ENCODE data around the gene FAM13C. TPM values are rescaled to one million over a fixed set of nuclear protein-coding genes. Genes with fewer than 3 reads are reported as not detected.

FAM13C gene
- total RNA-seq, 1 donor from 2014 or later, result 11.8 TPM

- intact Hi-C loops (cut with DNase I), result no loop called here
- H3K36me3 ChIP-seq, result no peaks in the 10 kb centered on the region
- no peaks in the 10 kb centered on the region for H3K4me1 ChIP-seq
- no peak overlapping the region for H3K27ac ChIP-seq
- no peaks in the 10 kb centered on the region for H3K27me3 ChIP-seq
- DNase-seq (no peak), ATAC-seq (peak; percentile 48)
- H3K4me3 ChIP-seq, result no peak overlapping the region
- TF ChIP-seq, protein P1, sequence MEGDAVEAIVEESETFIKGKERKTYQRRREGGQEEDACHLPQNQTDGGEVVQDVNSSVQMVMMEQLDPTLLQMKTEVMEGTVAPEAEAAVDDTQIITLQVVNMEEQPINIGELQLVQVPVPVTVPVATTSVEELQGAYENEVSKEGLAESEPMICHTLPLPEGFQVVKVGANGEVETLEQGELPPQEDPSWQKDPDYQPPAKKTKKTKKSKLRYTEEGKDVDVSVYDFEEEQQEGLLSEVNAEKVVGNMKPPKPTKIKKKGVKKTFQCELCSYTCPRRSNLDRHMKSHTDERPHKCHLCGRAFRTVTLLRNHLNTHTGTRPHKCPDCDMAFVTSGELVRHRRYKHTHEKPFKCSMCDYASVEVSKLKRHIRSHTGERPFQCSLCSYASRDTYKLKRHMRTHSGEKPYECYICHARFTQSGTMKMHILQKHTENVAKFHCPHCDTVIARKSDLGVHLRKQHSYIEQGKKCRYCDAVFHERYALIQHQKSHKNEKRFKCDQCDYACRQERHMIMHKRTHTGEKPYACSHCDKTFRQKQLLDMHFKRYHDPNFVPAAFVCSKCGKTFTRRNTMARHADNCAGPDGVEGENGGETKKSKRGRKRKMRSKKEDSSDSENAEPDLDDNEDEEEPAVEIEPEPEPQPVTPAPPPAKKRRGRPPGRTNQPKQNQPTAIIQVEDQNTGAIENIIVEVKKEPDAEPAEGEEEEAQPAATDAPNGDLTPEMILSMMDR (IDR thresholded peaks at IDR 0.05), result no peak
- no peaks in the 10 kb centered on the region for H3K9me3 ChIP-seq
These were observed 78.0 kb downstream of the FAM13C start for GRCh38 chr10:59284118-59284975.

DNA sequence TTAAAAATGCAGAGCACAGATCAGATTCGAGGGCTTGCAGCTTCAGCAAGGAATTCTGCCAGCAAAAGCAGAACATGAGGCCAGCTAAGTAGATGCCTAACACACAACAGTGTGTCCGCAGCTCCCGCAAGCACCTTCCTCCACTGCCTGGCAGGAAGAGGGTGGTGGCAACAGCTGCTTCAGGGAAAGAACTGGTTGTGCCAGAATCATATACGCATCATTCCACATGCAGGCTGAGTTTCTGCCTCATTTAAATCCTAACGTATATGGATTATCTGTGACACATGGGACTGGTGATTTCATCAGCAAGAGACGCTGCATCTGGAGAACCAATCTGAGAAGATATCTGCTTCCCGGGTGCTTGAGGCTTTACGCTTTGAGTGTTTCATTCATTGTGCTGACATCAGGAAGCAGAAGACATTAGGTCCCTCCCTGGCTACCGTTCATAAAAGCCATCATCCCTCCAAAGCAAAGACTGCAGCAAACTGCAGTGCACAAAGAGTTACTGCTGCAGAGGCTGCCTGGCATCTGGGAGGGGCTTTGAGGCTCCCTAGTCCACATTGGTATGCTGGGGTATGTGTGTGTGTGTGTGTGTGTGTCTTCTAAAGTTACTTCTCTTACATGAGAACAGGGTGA is 78.8 kb downstream of the FAM13C start:
- Histone ChIP-seq H3K27me3 (no peaks in the 10 kb centered on the region), H3K36me3 (no peaks in the 10 kb centered on the region), H3K27ac (no peak overlapping the region), H3K4me1 (no peaks in the 10 kb centered on the region), H3K9me3 (no peaks in the 10 kb centered on the region), H3K4me3 (no peak overlapping the region)
- no peak for DNase-seq
- no peak for ATAC-seq
- intact Hi-C loops (cut with DNase I), result no loop called here
- TF ChIP-seq, protein P1 (IDR thresholded peaks at IDR 0.05), result no peak

GRCh38 chr10:59281861-59282260 is 80.5 kb downstream of the FAM13C start:
- H3K4me1 ChIP-seq, result no peaks in the 10 kb centered on the region
- intact Hi-C loops (cut with DNase I), result no loop called here

DNA sequence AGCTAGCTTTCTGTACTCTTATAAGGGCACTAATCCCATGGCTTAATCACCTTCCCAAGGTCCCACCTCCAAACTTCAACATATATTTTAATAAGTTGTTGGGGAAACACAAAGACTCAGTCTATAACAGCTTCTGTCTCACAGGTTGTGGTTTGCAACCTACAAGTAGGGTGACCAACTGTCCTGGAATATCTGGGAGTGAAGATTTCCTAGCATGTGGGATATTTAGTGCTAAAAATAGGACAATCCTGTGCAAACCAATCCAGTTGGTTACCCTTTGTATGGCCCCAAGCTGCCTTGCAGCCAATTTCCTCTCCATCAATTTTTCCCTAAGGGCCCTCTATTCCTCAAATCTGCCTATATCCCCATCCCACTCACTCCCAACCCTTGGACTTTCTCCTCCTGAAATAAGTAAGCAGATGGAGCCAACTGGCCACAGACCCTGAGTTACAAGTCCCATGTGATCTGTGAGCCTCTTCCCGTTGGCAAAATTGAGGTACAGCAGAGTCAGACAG is 82.3 kb downstream of the FAM13C start:
- no peak overlapping the region for H3K27ac ChIP-seq
- no peaks in the 10 kb centered on the region for H3K36me3 ChIP-seq
- no peaks in the 10 kb centered on the region for H3K27me3 ChIP-seq
- H3K4me3 ChIP-seq, result no peak overlapping the region
- intact Hi-C loops (cut with DNase I), result no loop called here
- TF ChIP-seq, protein P1 (IDR thresholded peaks at IDR 0.05), result no peak
- no peak for ATAC-seq
- no peaks in the 10 kb centered on the region for H3K9me3 ChIP-seq
- H3K4me1 ChIP-seq, result no peaks in the 10 kb centered on the region
- DNase-seq, result no peak

More at GRCh38 chr10:59281861-59282260, 80.5 kb downstream of the FAM13C start:
- H3K36me3 ChIP-seq, result no peaks in the 10 kb centered on the region
- H3K9me3 ChIP-seq, result no peaks in the 10 kb centered on the region
- no peak overlapping the region for H3K27ac ChIP-seq
- no peaks in the 10 kb centered on the region for H3K27me3 ChIP-seq
- TF ChIP-seq, protein P1 (IDR thresholded peaks at IDR 0.05), result no peak
- DNase-seq (no peak), ATAC-seq (no peak)
- no peak overlapping the region for H3K4me3 ChIP-seq

DNA sequence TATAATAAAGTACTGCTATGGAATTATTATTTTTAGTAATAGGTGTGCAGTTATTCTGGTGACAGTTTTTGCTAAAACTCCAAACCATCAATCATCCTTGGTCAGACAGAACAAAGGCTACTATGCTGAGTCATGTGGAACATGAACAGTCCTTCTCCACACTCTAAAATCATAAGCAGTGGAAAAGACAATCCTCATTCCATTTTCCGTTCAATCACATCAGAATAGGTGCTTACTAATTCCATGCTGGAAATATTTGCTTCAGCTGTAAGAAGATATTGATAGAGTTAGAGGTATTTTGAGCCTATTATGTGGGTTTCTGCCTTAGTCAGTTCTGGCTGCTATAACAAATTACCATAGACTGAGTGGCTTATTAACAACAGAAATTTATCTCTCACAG is 82.9 kb downstream of the FAM13C start:
- intact Hi-C loops (cut with DNase I), result no loop called here
- Histone ChIP-seq H3K4me3 (no peak overlapping the region), H3K36me3 (no peaks in the 10 kb centered on the region), H3K27me3 (no peaks in the 10 kb centered on the region), H3K4me1 (no peaks in the 10 kb centered on the region), H3K9me3 (no peaks in the 10 kb centered on the region), H3K27ac (no peak overlapping the region)
- ATAC-seq, result no peak
- TF ChIP-seq, protein P1 (IDR thresholded peaks at IDR 0.05), result no peak
- no peak for DNase-seq

Data from upper lobe of right lung (tissue), 1 donor.